HCT116 (cell line): ENCODE measurements around the gene WNK2. TPM values are rescaled to one million over a fixed set of nuclear protein-coding genes. Genes with fewer than 3 reads are reported as not detected.

Source experiments
- ATAC-seq: fragments of 200-7000 bp; cut with Tn5 transposase; 2 replicates; pipeline ENCODE4 v1.9.1; 2020; ENCODE audit warnings: mild to moderate bottlenecking, moderate library complexity
- BruUV-seq: library from RNA; stranded (reverse); fragments of 400-500 nt; replicated peaks from 2 replicates; lab custom pipeline; 2021; lab: Mats Ljungman, UMichigan
- CTCF ChIA-PET: fragments of 300-600 bp; sonication (Branson Sonifier 250); formaldehyde crosslinking; loops from one replicate; lab custom pipeline; 2021; ENCODE audit warnings: antibody characterized with exemption; lab: Charles Lee
- POLR2A ChIA-PET: fragments of 300-600, 350-600 bp; sonication (Branson Sonifier 250); formaldehyde crosslinking; loops from one replicate; lab custom pipeline; 2021; ENCODE audit warnings: antibody characterized with exemption; lab: Charles Lee
- RAD21 ChIA-PET, 2 experiments: fragments of 300-600 bp; sonication (Branson Sonifier 250); formaldehyde crosslinking; loops; one replicate each; lab custom pipeline; 2023; ENCODE audit warnings: low total read pairs in 2 of 2; ENCODE audit not compliant: uncharacterized antibody in 2 of 2, unreplicated experiment in 2 of 2, low non-redundant PET in 1 of 2; lab: Charles Lee
- DNase-seq: peaks from one replicate; pipeline ENCODE4 v3.0.0-alpha.2; 2010; ENCODE audit warnings: low read depth, low spot score
- H2AFZ ChIP-seq: fragments of 200-600 bp; shearing (Covaris generic), sonication (generic); 2 replicates; pipeline ENCODE4 v1.6.1; 2017; ENCODE audit warnings: low read depth, mixed run types, mixed read lengths, antibody characterized with exemption, low read length; ENCODE audit not compliant: poor library complexity, severe bottlenecking
- H3K27ac ChIP-seq: 2 replicates; pipeline ENCODE4 v1.5.1; 2012; ENCODE audit warnings: low read depth, low read length
- H3K27me3 ChIP-seq: fragments of 200-600 bp; sonication (generic); 2 replicates; pipeline ENCODE4 v1.6.1; 2016; ENCODE audit warnings: mixed run types, low read length, mixed read lengths; ENCODE audit not compliant: insufficient read depth
- H3K36me3 ChIP-seq, 2 experiments: fragments of 200-500 bp in 1 of 2; fragments of 200-600 bp in 1 of 2; sonication (Bioruptor generic) in 1 of 2; sonication (generic) in 1 of 2; 2 replicates each; pipeline versions ENCODE4 v1.5.1 to v1.6.1; 2014 to 2016; ENCODE audit warnings: low read length in 2 of 2, inconsistent platforms in 1 of 2, mixed read lengths in 1 of 2, mixed run types in 1 of 2; ENCODE audit not compliant: insufficient read depth in 2 of 2, control insufficient read depth in 1 of 2
- H3K4me1 ChIP-seq, 2 experiments: fragments of 200-600 bp in 1 of 2; sonication (generic) in 1 of 2; 2 replicates each; pipeline versions ENCODE4 v1.5.1 to v1.6.1; 2012 to 2017; ENCODE audit warnings: low read length in 2 of 2, inconsistent platforms in 1 of 2, mild to moderate bottlenecking in 1 of 2, mixed read lengths in 1 of 2, mixed run types in 1 of 2, moderate library complexity in 1 of 2; ENCODE audit not compliant: insufficient read depth in 2 of 2, control insufficient read depth in 1 of 2
- H3K4me2 ChIP-seq: fragments of 200-600 bp; sonication (generic); 2 replicates; pipeline ENCODE4 v1.6.1; 2017; ENCODE audit warnings: mixed run types, low read length, mixed read lengths
- H3K4me3 ChIP-seq, 2 experiments: fragments of 200-600 bp in 1 of 2; sonication (generic) in 1 of 2; replicated peaks in 1 of 2; 2 replicates each; pipeline ENCODE4 v1.5.1; 2011 to 2016; ENCODE audit warnings: low read length in 2 of 2, control low read depth in 1 of 2, low read depth in 1 of 2, mild to moderate bottlenecking in 1 of 2, mixed read lengths in 1 of 2, mixed run types in 1 of 2
- H3K79me2 ChIP-seq: fragments of 200-600 bp; sonication (generic); 2 replicates; pipeline ENCODE4 v1.6.1; 2017; ENCODE audit warnings: mild to moderate bottlenecking, mixed run types, low read length, moderate library complexity, mixed read lengths; ENCODE audit not compliant: insufficient read depth
- H3K9ac ChIP-seq: fragments of 200-600 bp; sonication (generic); 2 replicates; pipeline ENCODE4 v1.6.1; 2016; ENCODE audit warnings: low read length, mixed read lengths
- H3K9me2 ChIP-seq: fragments of 200-600 bp; sonication (generic), shearing (Covaris generic); 2 replicates; pipeline ENCODE4 v1.6.1; 2017; ENCODE audit warnings: mixed run types, mild to moderate bottlenecking, moderate library complexity; ENCODE audit not compliant: insufficient read depth
- H3K9me3 ChIP-seq, 2 experiments: fragments of 200-500 bp in 1 of 2; fragments of 200-600 bp in 1 of 2; sonication (Bioruptor generic) in 1 of 2; sonication (generic) in 1 of 2; 2 replicates each; pipeline ENCODE4 v1.6.1; 2014 to 2017; ENCODE audit warnings: low read length in 2 of 2, mixed read lengths in 2 of 2, inconsistent platforms in 1 of 2, low read depth in 1 of 2, mild to moderate bottlenecking in 1 of 2, mixed run types in 1 of 2, moderate library complexity in 1 of 2; ENCODE audit not compliant: control insufficient read depth in 1 of 2, insufficient read depth in 1 of 2
- H4K20me1 ChIP-seq: fragments of 200-600 bp; sonication (generic), shearing (Covaris generic); 2 replicates; pipeline ENCODE4 v1.6.1; 2017; ENCODE audit warnings: mixed run types, mild to moderate bottlenecking, moderate library complexity; ENCODE audit not compliant: insufficient read depth
- CEBPB ChIP-seq: IDR thresholded peaks from 2 replicates; pipeline ENCODE4 v1.6.1; 2012; ENCODE audit warnings: low read depth
- EGR1 ChIP-seq: IDR thresholded peaks from 2 replicates; pipeline ENCODE4 v1.6.1; 2012; ENCODE audit warnings: low read depth
- POLR2A ChIP-seq: IDR thresholded peaks from 2 replicates; pipeline ENCODE4 v1.7.0; 2011; ENCODE audit warnings: borderline replicate concordance; ENCODE audit not compliant: insufficient read depth, insufficient read length; ENCODE audit errors: extremely low read depth
- RAD21 ChIP-seq: IDR thresholded peaks from 2 replicates; pipeline ENCODE4 v1.6.1; 2012; ENCODE audit warnings: low read depth, mild to moderate bottlenecking
- SIN3A ChIP-seq: IDR thresholded peaks from 2 replicates; pipeline ENCODE4 v1.6.1; 2012; ENCODE audit warnings: low read depth
- SRF ChIP-seq: IDR thresholded peaks from 2 replicates; pipeline ENCODE4 v1.6.1; 2012; ENCODE audit warnings: low read depth
- YY1 ChIP-seq: IDR thresholded peaks from 2 replicates; pipeline ENCODE4 v1.6.1; 2011; ENCODE audit warnings: low read length, low read depth, moderate library complexity, mild to moderate bottlenecking; ENCODE audit not compliant: insufficient replicate concordance; ENCODE audit errors: extremely low read depth
- ZFX ChIP-seq: fragments of 450-650 bp; IDR thresholded peaks from 2 replicates; pipeline ENCODE4 v1.6.1; 2017
- ZNF274 ChIP-seq: fragments of 200-500 bp; sonication (Bioruptor generic); IDR thresholded peaks from 2 replicates; pipeline ENCODE4 v1.6.1; 2014; ENCODE audit warnings: mild to moderate bottlenecking, low read depth, low read length, inconsistent platforms
- intact Hi-C: fragments of 100-400 bp; cut with micrococcal nuclease; formaldehyde crosslinking; loops from 2 replicates; pipeline ENCODE4 v1.10.0; 2022
- total RNA-seq: library from RNA; stranded (reverse); gene quantifications from one replicate; pipeline ENCODE4 v1.2.1, GENCODE V29; 2021; ENCODE audit not compliant: unreplicated experiment
- TF ChIP-seq, protein P1 (sequence below): IDR thresholded peaks from 2 replicates; pipeline ENCODE4 v1.6.1; 2011; ENCODE audit warnings: mild to moderate bottlenecking, low read length, moderate library complexity; ENCODE audit not compliant: insufficient replicate concordance; ENCODE audit errors: extremely low read depth
- TF ChIP-seq, protein P2 (sequence below), 3 experiments: fragments of 200-600 bp in 1 of 3; sonication (generic) in 1 of 3; IDR thresholded peaks in 2 of 3; conservative IDR thresholded peaks in 1 of 3; 2 replicates each; pipeline ENCODE4 v1.5.1; 2012 to 2017; ENCODE audit warnings: low read depth in 2 of 3, low read length in 2 of 3, antibody characterized with exemption in 1 of 3, borderline replicate concordance in 1 of 3, control low read depth in 1 of 3, mild to moderate bottlenecking in 1 of 3, mixed read lengths in 1 of 3, mixed run types in 1 of 3, moderate library complexity in 1 of 3; ENCODE audit not compliant: insufficient read depth in 1 of 3

WNK2 gene
- total RNA-seq, 1 experiment from 2014 or later, result 24.4 TPM

DNA sequence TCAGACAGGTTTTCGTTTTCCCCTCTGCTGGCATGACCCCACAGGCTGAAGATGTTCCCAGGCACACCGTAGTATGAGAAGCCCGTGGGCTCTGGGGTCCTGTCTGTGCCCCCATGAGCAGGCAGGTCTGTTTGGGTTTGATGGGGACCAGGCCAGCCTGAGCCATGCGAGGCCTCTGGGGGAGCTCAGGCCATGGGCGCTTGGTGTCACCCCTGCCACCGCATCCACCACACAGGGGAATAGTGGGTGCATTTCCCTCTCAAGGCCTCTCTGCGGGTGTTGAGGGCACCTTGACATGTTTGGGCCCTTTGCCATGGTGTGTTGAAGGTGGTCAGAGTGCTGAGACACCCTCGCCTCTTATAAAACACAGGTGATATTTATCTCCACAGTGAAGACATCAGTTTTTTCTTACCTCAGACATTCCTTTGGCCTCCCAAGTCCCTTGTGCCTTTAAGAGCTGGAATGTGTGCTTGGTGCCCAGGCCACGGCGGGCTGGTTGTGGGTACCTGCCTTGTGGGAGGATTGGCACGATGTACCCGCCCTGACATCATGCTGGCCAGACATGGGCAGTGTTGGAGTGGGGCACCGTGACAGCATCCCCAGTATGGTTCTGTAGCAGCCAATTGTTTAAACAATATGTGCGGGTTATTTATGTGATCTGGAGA lies 68.3 kb downstream of the WNK2 start:
- Histone ChIP-seq H3K27ac (no peak overlapping the region), H3K36me3 (no peaks in the 10 kb centered on the region), H3K9me3 (no peaks in the 10 kb centered on the region), H3K79me2 (no peaks in the 10 kb centered on the region), H3K4me2 (no peak overlapping the region), H3K4me1 (no peaks in the 10 kb centered on the region), H3K9me2 (no peaks in the 10 kb centered on the region), H4K20me1 (no peaks in the 10 kb centered on the region), H3K27me3 (no peaks in the 10 kb centered on the region), H3K4me3 (no peak overlapping the region), H2AFZ (no peak overlapping the region), H3K9ac (no peak overlapping the region)
- no TSS peak for BruUV-seq
- DNase-seq (no peak), ATAC-seq (no peak)
- intact Hi-C loops, result no loop called here
- ChIA-PET POLR2A (no interaction called here), RAD21 (no interaction called here), CTCF (no interaction called here)
- no peak for TF ChIP-seq SRF
- no peak for TF ChIP-seq RAD21
- no peak for TF ChIP-seq EGR1
- TF ChIP-seq CEBPB, result no peak
- no peak for TF ChIP-seq ZNF274
- TF ChIP-seq POLR2A, result no peak
- TF ChIP-seq SIN3A, result no peak
- TF ChIP-seq, protein P1, sequence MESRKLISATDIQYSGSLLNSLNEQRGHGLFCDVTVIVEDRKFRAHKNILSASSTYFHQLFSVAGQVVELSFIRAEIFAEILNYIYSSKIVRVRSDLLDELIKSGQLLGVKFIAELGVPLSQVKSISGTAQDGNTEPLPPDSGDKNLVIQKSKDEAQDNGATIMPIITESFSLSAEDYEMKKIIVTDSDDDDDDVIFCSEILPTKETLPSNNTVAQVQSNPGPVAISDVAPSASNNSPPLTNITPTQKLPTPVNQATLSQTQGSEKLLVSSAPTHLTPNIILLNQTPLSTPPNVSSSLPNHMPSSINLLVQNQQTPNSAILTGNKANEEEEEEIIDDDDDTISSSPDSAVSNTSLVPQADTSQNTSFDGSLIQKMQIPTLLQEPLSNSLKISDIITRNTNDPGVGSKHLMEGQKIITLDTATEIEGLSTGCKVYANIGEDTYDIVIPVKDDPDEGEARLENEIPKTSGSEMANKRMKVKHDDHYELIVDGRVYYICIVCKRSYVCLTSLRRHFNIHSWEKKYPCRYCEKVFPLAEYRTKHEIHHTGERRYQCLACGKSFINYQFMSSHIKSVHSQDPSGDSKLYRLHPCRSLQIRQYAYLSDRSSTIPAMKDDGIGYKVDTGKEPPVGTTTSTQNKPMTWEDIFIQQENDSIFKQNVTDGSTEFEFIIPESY, result no peak
- no peak for TF ChIP-seq YY1
- no peak for TF ChIP-seq ZFX
- TF ChIP-seq, protein P2, sequence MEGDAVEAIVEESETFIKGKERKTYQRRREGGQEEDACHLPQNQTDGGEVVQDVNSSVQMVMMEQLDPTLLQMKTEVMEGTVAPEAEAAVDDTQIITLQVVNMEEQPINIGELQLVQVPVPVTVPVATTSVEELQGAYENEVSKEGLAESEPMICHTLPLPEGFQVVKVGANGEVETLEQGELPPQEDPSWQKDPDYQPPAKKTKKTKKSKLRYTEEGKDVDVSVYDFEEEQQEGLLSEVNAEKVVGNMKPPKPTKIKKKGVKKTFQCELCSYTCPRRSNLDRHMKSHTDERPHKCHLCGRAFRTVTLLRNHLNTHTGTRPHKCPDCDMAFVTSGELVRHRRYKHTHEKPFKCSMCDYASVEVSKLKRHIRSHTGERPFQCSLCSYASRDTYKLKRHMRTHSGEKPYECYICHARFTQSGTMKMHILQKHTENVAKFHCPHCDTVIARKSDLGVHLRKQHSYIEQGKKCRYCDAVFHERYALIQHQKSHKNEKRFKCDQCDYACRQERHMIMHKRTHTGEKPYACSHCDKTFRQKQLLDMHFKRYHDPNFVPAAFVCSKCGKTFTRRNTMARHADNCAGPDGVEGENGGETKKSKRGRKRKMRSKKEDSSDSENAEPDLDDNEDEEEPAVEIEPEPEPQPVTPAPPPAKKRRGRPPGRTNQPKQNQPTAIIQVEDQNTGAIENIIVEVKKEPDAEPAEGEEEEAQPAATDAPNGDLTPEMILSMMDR (IDR thresholded peaks at IDR 0.05 in 2 of 3, conservative IDR thresholded peaks at IDR 0.05 in 1 of 3; ENCODE audit: borderline replicate concordance in 1 of 3, insufficient read depth in 1 of 3, low read depth in 2 of 3, low read length in 2 of 3), result no peak
